K562 (cell line): ENCODE data around the gene MTOR. TPM values are rescaled to one million over a fixed set of nuclear protein-coding genes. Genes with fewer than 3 reads are reported as not detected.

Source experiments
- CCNT2 ChIP-seq: IDR thresholded peaks from 2 replicates; pipeline ENCODE4 v1.6.1; 2011; ENCODE audit warnings: borderline replicate concordance, low read depth, mild to moderate bottlenecking, moderate library complexity, mixed read lengths, low read length; ENCODE audit not compliant: insufficient read length; ENCODE audit errors: extremely low read depth
- DNMT1 ChIP-seq: fragments of 450-650 bp; IDR thresholded peaks from 2 replicates; pipeline ENCODE4 v1.6.1; 2016; ENCODE audit warnings: antibody characterized with exemption, mild to moderate bottlenecking
- EHMT2 ChIP-seq: fragments of 450-650 bp; IDR thresholded peaks from 2 replicates; pipeline ENCODE4 v1.6.1; 2018; ENCODE audit warnings: antibody characterized with exemption
- GMEB1 ChIP-seq: fragments of 250-450 bp; sonication (Bioruptor Pico); IDR thresholded peaks from 2 replicates; pipeline ENCODE4 v1.4.0; 2020; ENCODE audit warnings: mild to moderate bottlenecking
- HDAC3 ChIP-seq: fragments of 450-650 bp; IDR thresholded peaks from 2 replicates; pipeline ENCODE4 v1.6.1; 2018; ENCODE audit warnings: borderline replicate concordance, mild to moderate bottlenecking, moderate library complexity; ENCODE audit not compliant: partially characterized antibody
- MYC ChIP-seq, 2 experiments: fragments of 250-450 bp in 1 of 2; sonication (Bioruptor Pico) in 1 of 2; IDR thresholded peaks; 2 replicates each; pipeline versions ENCODE4 v1.5.1 to v1.6.1; 2012 to 2021; ENCODE audit warnings: low read depth in 2 of 2, borderline replicate concordance in 1 of 2, improper control_type of control experiment in 1 of 2, low read length in 1 of 2, mild to moderate bottlenecking in 1 of 2, moderate library complexity in 1 of 2
- SMAD1 ChIP-seq: fragments of 150-350 bp; IDR thresholded peaks from 2 replicates; pipeline ENCODE4 v1.6.1; 2014; ENCODE audit warnings: low read length, low read depth; ENCODE audit not compliant: partially characterized antibody
- TAF7 ChIP-seq: fragments of 450-650 bp; IDR thresholded peaks from 2 replicates; pipeline ENCODE4 v1.6.1; 2016; ENCODE audit warnings: missing genetic modification characterization, missing compliant biosample characterization
- TRIM28 ChIP-seq: fragments of 450-650 bp; IDR thresholded peaks from 2 replicates; pipeline ENCODE4 v1.6.1; 2017
- polyA plus RNA-seq, 8 experiments: library from polyadenylated mRNA; depleted of rRNA in 4 of 8; stranded (reverse) in 5 of 8; unstranded in 3 of 8; fragments of >200 nt; fragmentation: Nextera tagmentation in 2 of 8; fragmentation: Illumina TruSeq in 1 of 8; extraction: Ambion mirVana in 2 of 8; extraction: Trizol in 1 of 8; gene quantifications; 2 replicates each; pipeline versions ENCODE4 v1.2.1 to v1.2.3, GENCODE V29; 2011 to 2014; ENCODE audit warnings: inconsistent platforms in 1 of 8, missing spikeins in 1 of 8
- total RNA-seq, 7 experiments: library from RNA; depleted of rRNA in 6 of 7; stranded (reverse); fragments of >200 nt in 6 of 7; fragmentation: Illumina TruSeq in 2 of 7; extraction: Trizol in 2 of 7; gene quantifications; 2 replicates each; pipeline versions ENCODE4 v1.2.1 to v1.2.3, GENCODE V29; 2011 to 2021; ENCODE audit warnings: low replicate concordance in 1 of 7
- TF ChIP-seq, protein P1 (sequence below): fragments of 450-650 bp; IDR thresholded peaks from 2 replicates; pipeline ENCODE4 v1.6.1; 2016; ENCODE audit warnings: antibody characterized with exemption
- TF ChIP-seq, protein P2 (sequence below): fragments of 450-650 bp; IDR thresholded peaks from 2 replicates; pipeline ENCODE4 v1.6.1; 2016; ENCODE audit warnings: low read depth

Gene MTOR
- total and polyA plus RNA-seq, 9 of the 15 experiments (the other 6 are each of a cell fraction or from before 2014, with no cell fraction given) = 11.4 to 71.4 (median 52.2) TPM

DNA sequence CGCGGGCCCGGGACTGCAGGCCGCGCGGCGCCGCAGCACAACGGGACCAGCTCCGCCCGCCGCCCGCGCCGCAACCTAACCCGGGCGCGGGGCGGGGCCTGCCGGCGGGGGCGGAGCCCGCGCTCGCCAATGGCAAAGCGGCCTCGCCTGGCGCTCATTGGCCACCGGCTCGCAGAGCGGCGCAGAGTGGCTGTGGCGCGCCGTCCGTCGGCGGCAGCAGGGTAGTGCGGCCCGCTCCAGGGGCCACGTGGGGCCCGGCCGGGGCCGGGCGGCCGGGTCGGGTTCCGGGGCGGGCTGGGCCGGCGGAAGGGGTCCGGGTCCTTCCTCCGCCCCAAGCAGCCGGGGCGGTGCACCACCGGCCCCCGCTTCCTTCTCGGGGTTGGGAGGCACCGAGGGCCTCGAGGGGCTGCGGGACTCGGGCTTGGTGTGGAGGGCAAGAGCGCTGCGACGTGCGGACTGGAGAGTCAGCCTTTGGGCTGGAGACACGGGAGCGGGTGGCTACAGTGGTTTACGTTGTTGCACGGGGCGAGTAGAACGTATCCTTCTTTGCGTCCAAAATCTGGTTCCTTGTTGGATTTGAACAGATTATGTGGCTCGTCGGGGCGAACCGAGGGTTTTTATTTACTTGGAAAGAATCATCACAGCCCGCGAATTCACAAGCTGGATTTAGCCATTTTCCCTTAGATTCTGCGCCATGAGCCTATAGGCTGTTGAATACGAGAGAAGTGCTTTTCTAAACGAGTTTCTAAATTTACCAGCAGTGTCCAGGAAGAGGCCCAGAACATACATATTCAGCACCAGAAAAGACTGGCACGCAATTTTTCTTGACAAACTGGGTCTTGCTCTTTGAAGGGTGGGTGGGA lies 202.2 kb downstream of the MTOR start, which contains the start of gene SRM (continued):
- TF ChIP-seq EHMT2 (no peak), HDAC3 (no peak), DNMT1 (no peak), CCNT2 (peak; percentile 89), TRIM28 (no peak), MYC (IDR thresholded peaks at IDR 0.05; ENCODE audit: low read depth, low read length) (peak; percentile 99), MYC (CRISPR knock-in tag; IDR thresholded peaks at IDR 0.05; ENCODE audit: borderline replicate concordance, low read depth) (peak; percentile 78; the same call in 1 of the 2 replicates), SMAD1 (peak; percentile 27), TAF7 (peak; percentile 55), GMEB1 (CRISPR knock-in tag) (peak; percentile 76)
- TF ChIP-seq, protein P1, sequence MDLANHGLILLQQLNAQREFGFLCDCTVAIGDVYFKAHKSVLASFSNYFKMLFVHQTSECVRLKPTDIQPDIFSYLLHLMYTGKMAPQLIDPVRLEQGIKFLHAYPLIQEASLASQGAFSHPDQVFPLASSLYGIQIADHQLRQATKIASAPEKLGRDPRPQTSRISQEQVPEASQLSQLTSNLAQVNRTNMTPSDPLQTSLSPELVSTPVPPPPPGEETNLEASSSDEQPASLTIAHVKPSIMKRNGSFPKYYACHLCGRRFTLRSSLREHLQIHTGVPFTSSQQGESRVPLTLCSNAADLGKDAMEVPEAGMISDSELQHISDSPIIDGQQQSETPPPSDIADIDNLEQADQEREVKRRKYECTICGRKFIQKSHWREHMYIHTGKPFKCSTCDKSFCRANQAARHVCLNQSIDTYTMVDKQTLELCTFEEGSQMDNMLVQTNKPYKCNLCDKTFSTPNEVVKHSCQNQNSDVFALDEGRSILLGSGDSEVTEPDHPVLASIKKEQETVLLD = no peak
- TF ChIP-seq, protein P2, sequence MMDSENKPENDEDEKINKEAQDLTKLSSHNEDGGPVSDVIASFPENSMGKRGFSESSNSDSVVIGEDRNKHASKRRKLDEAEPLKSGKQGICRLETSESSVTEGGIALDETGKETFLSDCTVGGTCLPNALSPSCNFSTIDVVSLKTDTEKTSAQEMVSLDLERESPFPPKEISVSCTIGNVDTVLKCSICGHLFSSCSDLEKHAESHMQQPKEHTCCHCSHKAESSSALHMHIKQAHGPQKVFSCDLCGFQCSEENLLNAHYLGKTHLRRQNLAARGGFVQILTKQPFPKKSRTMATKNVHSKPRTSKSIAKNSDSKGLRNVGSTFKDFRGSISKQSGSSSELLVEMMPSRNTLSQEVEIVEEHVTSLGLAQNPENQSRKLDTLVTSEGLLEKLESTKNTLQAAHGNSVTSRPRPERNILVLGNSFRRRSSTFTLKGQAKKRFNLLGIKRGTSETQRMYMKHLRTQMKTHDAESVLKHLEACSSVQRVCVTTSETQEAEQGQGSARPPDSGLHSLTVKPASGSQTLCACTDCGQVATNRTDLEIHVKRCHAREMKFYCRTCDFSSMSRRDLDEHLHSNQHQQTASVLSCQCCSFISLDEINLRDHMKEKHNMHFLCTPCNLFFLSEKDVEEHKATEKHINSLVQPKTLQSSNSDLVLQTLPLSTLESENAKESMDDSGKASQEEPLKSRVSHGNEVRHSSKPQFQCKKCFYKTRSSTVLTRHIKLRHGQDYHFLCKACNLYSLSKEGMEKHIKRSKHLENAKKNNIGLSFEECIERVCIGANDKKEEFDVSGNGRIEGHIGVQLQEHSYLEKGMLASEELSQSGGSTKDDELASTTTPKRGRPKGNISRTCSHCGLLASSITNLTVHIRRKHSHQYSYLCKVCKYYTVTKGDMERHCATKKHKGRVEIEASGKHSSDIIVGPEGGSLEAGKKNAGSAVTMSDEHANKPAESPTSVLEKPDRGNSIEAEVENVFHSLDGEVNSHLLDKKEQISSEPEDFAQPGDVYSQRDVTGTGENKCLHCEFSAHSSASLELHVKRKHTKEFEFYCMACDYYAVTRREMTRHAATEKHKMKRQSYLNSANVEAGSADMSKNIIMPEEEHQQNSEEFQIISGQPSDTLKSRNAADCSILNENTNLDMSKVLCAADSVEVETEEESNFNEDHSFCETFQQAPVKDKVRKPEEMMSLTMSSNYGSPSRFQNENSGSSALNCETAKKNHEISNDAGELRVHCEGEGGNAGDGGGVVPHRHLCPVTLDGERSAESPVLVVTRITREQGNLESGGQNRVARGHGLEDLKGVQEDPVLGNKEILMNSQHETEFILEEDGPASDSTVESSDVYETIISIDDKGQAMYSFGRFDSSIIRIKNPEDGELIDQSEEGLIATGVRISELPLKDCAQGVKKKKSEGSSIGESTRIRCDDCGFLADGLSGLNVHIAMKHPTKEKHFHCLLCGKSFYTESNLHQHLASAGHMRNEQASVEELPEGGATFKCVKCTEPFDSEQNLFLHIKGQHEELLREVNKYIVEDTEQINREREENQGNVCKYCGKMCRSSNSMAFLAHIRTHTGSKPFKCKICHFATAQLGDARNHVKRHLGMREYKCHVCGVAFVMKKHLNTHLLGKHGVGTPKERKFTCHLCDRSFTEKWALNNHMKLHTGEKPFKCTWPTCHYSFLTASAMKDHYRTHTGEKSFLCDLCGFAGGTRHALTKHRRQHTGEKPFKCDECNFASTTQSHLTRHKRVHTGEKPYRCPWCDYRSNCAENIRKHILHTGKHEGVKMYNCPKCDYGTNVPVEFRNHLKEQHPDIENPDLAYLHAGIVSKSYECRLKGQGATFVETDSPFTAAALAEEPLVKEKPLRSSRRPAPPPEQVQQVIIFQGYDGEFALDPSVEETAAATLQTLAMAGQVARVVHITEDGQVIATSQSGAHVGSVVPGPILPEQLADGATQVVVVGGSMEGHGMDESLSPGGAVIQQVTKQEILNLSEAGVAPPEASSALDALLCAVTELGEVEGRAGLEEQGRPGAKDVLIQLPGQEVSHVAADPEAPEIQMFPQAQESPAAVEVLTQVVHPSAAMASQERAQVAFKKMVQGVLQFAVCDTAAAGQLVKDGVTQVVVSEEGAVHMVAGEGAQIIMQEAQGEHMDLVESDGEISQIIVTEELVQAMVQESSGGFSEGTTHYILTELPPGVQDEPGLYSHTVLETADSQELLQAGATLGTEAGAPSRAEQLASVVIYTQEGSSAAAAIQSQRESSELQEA = no peak
